ENCODE data around the gene UBE2D2.

DNA sequence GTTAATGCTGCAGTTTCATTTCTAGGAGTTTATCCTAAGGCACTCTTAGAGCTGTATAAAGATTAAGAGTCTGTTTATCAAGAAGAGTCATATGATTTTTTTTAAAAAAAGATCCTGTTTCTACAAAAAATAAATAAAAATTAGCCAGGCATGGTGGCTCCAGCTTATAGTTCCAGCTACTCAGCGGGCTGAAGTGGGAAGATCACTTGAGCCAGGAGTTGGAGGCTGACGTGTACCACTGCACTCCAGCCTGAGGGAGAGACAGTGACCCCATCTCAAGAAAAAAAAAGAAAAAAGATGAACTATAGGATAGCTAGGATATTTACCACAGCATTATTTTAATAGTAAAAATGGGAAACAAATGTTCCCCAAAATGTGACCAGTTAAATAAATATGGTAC, 3.3 kb upstream of the UBE2D2 start:
- TF ChIP-seq, protein P1, sequence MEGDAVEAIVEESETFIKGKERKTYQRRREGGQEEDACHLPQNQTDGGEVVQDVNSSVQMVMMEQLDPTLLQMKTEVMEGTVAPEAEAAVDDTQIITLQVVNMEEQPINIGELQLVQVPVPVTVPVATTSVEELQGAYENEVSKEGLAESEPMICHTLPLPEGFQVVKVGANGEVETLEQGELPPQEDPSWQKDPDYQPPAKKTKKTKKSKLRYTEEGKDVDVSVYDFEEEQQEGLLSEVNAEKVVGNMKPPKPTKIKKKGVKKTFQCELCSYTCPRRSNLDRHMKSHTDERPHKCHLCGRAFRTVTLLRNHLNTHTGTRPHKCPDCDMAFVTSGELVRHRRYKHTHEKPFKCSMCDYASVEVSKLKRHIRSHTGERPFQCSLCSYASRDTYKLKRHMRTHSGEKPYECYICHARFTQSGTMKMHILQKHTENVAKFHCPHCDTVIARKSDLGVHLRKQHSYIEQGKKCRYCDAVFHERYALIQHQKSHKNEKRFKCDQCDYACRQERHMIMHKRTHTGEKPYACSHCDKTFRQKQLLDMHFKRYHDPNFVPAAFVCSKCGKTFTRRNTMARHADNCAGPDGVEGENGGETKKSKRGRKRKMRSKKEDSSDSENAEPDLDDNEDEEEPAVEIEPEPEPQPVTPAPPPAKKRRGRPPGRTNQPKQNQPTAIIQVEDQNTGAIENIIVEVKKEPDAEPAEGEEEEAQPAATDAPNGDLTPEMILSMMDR (IDR thresholded peaks at IDR 0.05) = no peak
- TF ChIP-seq POLR2A (IDR thresholded peaks at IDR 0.05) = no peak
